HCT116 (cell line): ENCODE measurements around the gene SPATA33. TPM values are rescaled to one million over a fixed set of nuclear protein-coding genes. Genes with fewer than 3 reads are reported as not detected.
A peak's percentile ranks its signal among the peaks of the same experiment; 100 is the strongest.

Source experiments
- ATAC-seq: fragments of 200-7000 bp; cut with Tn5 transposase; 2 replicates; pipeline ENCODE4 v1.9.1; 2020; ENCODE audit warnings: mild to moderate bottlenecking, moderate library complexity
- BruUV-seq: library from RNA; stranded (reverse); fragments of 400-500 nt; replicated peaks from 2 replicates; lab custom pipeline; 2021; lab: Mats Ljungman, UMichigan
- CTCF ChIA-PET: fragments of 300-600 bp; sonication (Branson Sonifier 250); formaldehyde crosslinking; loops from one replicate; lab custom pipeline; 2021; ENCODE audit warnings: antibody characterized with exemption; lab: Charles Lee
- POLR2A ChIA-PET: fragments of 300-600, 350-600 bp; sonication (Branson Sonifier 250); formaldehyde crosslinking; loops from one replicate; lab custom pipeline; 2021; ENCODE audit warnings: antibody characterized with exemption; lab: Charles Lee
- RAD21 ChIA-PET, 2 experiments: fragments of 300-600 bp; sonication (Branson Sonifier 250); formaldehyde crosslinking; loops; one replicate each; lab custom pipeline; 2023; ENCODE audit warnings: low total read pairs in 2 of 2; ENCODE audit not compliant: uncharacterized antibody in 2 of 2, unreplicated experiment in 2 of 2, low non-redundant PET in 1 of 2; lab: Charles Lee
- DNase-seq: peaks from one replicate; pipeline ENCODE4 v3.0.0-alpha.2; 2010; ENCODE audit warnings: low read depth, low spot score
- H2AFZ ChIP-seq: fragments of 200-600 bp; shearing (Covaris generic), sonication (generic); 2 replicates; pipeline ENCODE4 v1.6.1; 2017; ENCODE audit warnings: low read depth, mixed run types, mixed read lengths, antibody characterized with exemption, low read length; ENCODE audit not compliant: poor library complexity, severe bottlenecking
- H3K27ac ChIP-seq: 2 replicates; pipeline ENCODE4 v1.5.1; 2012; ENCODE audit warnings: low read depth, low read length
- H3K27me3 ChIP-seq: fragments of 200-600 bp; sonication (generic); 2 replicates; pipeline ENCODE4 v1.6.1; 2016; ENCODE audit warnings: mixed run types, low read length, mixed read lengths; ENCODE audit not compliant: insufficient read depth
- H3K36me3 ChIP-seq, 2 experiments: fragments of 200-500 bp in 1 of 2; fragments of 200-600 bp in 1 of 2; sonication (Bioruptor generic) in 1 of 2; sonication (generic) in 1 of 2; 2 replicates each; pipeline versions ENCODE4 v1.5.1 to v1.6.1; 2014 to 2016; ENCODE audit warnings: low read length in 2 of 2, inconsistent platforms in 1 of 2, mixed read lengths in 1 of 2, mixed run types in 1 of 2; ENCODE audit not compliant: insufficient read depth in 2 of 2, control insufficient read depth in 1 of 2
- H3K4me1 ChIP-seq, 2 experiments: fragments of 200-600 bp in 1 of 2; sonication (generic) in 1 of 2; 2 replicates each; pipeline versions ENCODE4 v1.5.1 to v1.6.1; 2012 to 2017; ENCODE audit warnings: low read length in 2 of 2, inconsistent platforms in 1 of 2, mild to moderate bottlenecking in 1 of 2, mixed read lengths in 1 of 2, mixed run types in 1 of 2, moderate library complexity in 1 of 2; ENCODE audit not compliant: insufficient read depth in 2 of 2, control insufficient read depth in 1 of 2
- H3K4me2 ChIP-seq: fragments of 200-600 bp; sonication (generic); 2 replicates; pipeline ENCODE4 v1.6.1; 2017; ENCODE audit warnings: mixed run types, low read length, mixed read lengths
- H3K4me3 ChIP-seq, 2 experiments: fragments of 200-600 bp in 1 of 2; sonication (generic) in 1 of 2; replicated peaks in 1 of 2; 2 replicates each; pipeline ENCODE4 v1.5.1; 2011 to 2016; ENCODE audit warnings: low read length in 2 of 2, control low read depth in 1 of 2, low read depth in 1 of 2, mild to moderate bottlenecking in 1 of 2, mixed read lengths in 1 of 2, mixed run types in 1 of 2
- H3K79me2 ChIP-seq: fragments of 200-600 bp; sonication (generic); 2 replicates; pipeline ENCODE4 v1.6.1; 2017; ENCODE audit warnings: mild to moderate bottlenecking, mixed run types, low read length, moderate library complexity, mixed read lengths; ENCODE audit not compliant: insufficient read depth
- H3K9ac ChIP-seq: fragments of 200-600 bp; sonication (generic); 2 replicates; pipeline ENCODE4 v1.6.1; 2016; ENCODE audit warnings: low read length, mixed read lengths
- H3K9me2 ChIP-seq: fragments of 200-600 bp; sonication (generic), shearing (Covaris generic); 2 replicates; pipeline ENCODE4 v1.6.1; 2017; ENCODE audit warnings: mixed run types, mild to moderate bottlenecking, moderate library complexity; ENCODE audit not compliant: insufficient read depth
- H3K9me3 ChIP-seq, 2 experiments: fragments of 200-500 bp in 1 of 2; fragments of 200-600 bp in 1 of 2; sonication (Bioruptor generic) in 1 of 2; sonication (generic) in 1 of 2; 2 replicates each; pipeline ENCODE4 v1.6.1; 2014 to 2017; ENCODE audit warnings: low read length in 2 of 2, mixed read lengths in 2 of 2, inconsistent platforms in 1 of 2, low read depth in 1 of 2, mild to moderate bottlenecking in 1 of 2, mixed run types in 1 of 2, moderate library complexity in 1 of 2; ENCODE audit not compliant: control insufficient read depth in 1 of 2, insufficient read depth in 1 of 2
- H4K20me1 ChIP-seq: fragments of 200-600 bp; sonication (generic), shearing (Covaris generic); 2 replicates; pipeline ENCODE4 v1.6.1; 2017; ENCODE audit warnings: mixed run types, mild to moderate bottlenecking, moderate library complexity; ENCODE audit not compliant: insufficient read depth
- EZH2phosphoT487 ChIP-seq: fragments of 200-600 bp; IDR thresholded peaks from 2 replicates; pipeline ENCODE4 v1.6.1; 2018; ENCODE audit warnings: antibody characterized with exemption, borderline replicate concordance
- JUND ChIP-seq: IDR thresholded peaks from 2 replicates; pipeline ENCODE4 v1.6.1; 2012
- MAX ChIP-seq: IDR thresholded peaks from 2 replicates; pipeline ENCODE4 v1.6.1; 2012
- POLR2A ChIP-seq: IDR thresholded peaks from 2 replicates; pipeline ENCODE4 v1.7.0; 2011; ENCODE audit warnings: borderline replicate concordance; ENCODE audit not compliant: insufficient read depth, insufficient read length; ENCODE audit errors: extremely low read depth
- RAD21 ChIP-seq: IDR thresholded peaks from 2 replicates; pipeline ENCODE4 v1.6.1; 2012; ENCODE audit warnings: low read depth, mild to moderate bottlenecking
- REST ChIP-seq: IDR thresholded peaks from 2 replicates; pipeline ENCODE4 v1.6.1; 2012; ENCODE audit warnings: low read depth
- SP1 ChIP-seq: IDR thresholded peaks from 2 replicates; pipeline ENCODE4 v1.6.1; 2012; ENCODE audit warnings: low read depth
- intact Hi-C: fragments of 100-400 bp; cut with micrococcal nuclease; formaldehyde crosslinking; loops from 2 replicates; pipeline ENCODE4 v1.10.0; 2022
- total RNA-seq: library from RNA; stranded (reverse); gene quantifications from one replicate; pipeline ENCODE4 v1.2.1, GENCODE V29; 2021; ENCODE audit not compliant: unreplicated experiment
- TF ChIP-seq, protein P1 (sequence below): IDR thresholded peaks from 2 replicates; pipeline ENCODE4 v1.6.1; 2012

The SPATA33 gene
- total RNA-seq, 1 experiment from 2014 or later = 24.9 TPM

GRCh38 chr16:89615176-89615575 is 42.5 kb upstream of the SPATA33 start:
- POLR2A ChIA-PET = interaction anchor here (0.8 kb wide), 1 partner anchor 13 kb away, joined by 3 read pairs; no protein-coding TSS in a partner anchor
- intact Hi-C loops = loop anchor here (1.0 kb wide), 1 partner anchor 26 kb away; no protein-coding TSS in a partner anchor

More at GRCh38 chr16:89615176-89615575, 42.5 kb upstream of the SPATA33 start:
- RAD21 ChIA-PET = interaction anchor here in 1 of 2 experiments (0.9 kb wide), 1 partner anchor 27 kb away, joined by 4 read pairs; no protein-coding TSS in a partner anchor
- Histone ChIP-seq H3K36me3 (no peaks in the 10 kb centered on the region), H3K4me1 (peaks cover 7 to 18% of the 10 kb centered on the region in 2 experiments; a peak in 3 of 4 replicates), H3K4me2 (peak overlapping the region; percentile 16; the same call in 1 of the 2 replicates), H3K9ac (no peak overlapping the region), H3K27ac (no peak overlapping the region), H3K9me3 (no peaks in the 10 kb centered on the region), H3K9me2 (no peaks in the 10 kb centered on the region), H3K27me3 (no peaks in the 10 kb centered on the region), H3K79me2 (no peaks in the 10 kb centered on the region), H4K20me1 (no peaks in the 10 kb centered on the region), H2AFZ (no peak overlapping the region), H3K4me3 (no peak overlapping the region)
- no peak for TF ChIP-seq POLR2A
- no peak for TF ChIP-seq REST
- no peak for TF ChIP-seq SP1
- TF ChIP-seq RAD21 = no peak
- TF ChIP-seq, protein P1, sequence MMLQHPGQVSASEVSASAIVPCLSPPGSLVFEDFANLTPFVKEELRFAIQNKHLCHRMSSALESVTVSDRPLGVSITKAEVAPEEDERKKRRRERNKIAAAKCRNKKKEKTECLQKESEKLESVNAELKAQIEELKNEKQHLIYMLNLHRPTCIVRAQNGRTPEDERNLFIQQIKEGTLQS = no peak
- TF ChIP-seq JUND = no peak
- TF ChIP-seq MAX = no peak
- no peak for TF ChIP-seq EZH2phosphoT487
- BruUV-seq = no TSS peak
- DNase-seq (no peak), ATAC-seq (peak; percentile 26)
- CTCF ChIA-PET = interaction anchor here (0.6 to 2.6 kb wide), 9 partner anchors 13 to 376 kb away, joined by 3 to 17 read pairs (median 4); partner anchors contain the start of gene SPATA33
